ENCODE measurements around the gene CRYBG3.

CRYBG3 gene

GRCh38 chr3:97883736-97884135 lies 61.9 kb downstream of the CRYBG3 start:
- Histone ChIP-seq H3K27ac (ENCODE audit: low read length, poor library complexity, severe bottlenecking) (no peak overlapping the region), H3K36me3 (ENCODE audit: control insufficient read depth in 1 of 2, insufficient read depth in 2 of 2, low read depth in 1 of 2, low read length in 2 of 2) (peaks cover 0 to 29% of the 10 kb centered on the region in 2 experiments), H3K4me2 (ENCODE audit: low read length, poor library complexity, severe bottlenecking) (no peak overlapping the region), H3K79me1 (replicated peaks; ENCODE audit: low read length, poor library complexity, severe bottlenecking) (peaks cover 1% of the 10 kb centered on the region), H4K8ac (ENCODE audit: low read length) (no peak overlapping the region), H4K91ac (ENCODE audit: low read length) (no peak overlapping the region), H3K18ac (ENCODE audit: low read depth in 1 of 2, low read length in 2 of 2) (no peak overlapping the region), H2AFZ (ENCODE audit: low read depth, low read length) (no peak overlapping the region), H3K4me1 (ENCODE audit: control insufficient read depth, insufficient read depth, low read depth, low read length) (peaks cover 3% of the 10 kb centered on the region), H3K4ac (ENCODE audit: low read depth in 1 of 2, low read length in 2 of 2) (no peak overlapping the region), H2BK12ac (ENCODE audit: low read length in 2 of 2) (no peak overlapping the region), H2BK5ac (ENCODE audit: low read depth, low read length, poor library complexity, severe bottlenecking) (no peak overlapping the region), H2BK15ac (ENCODE audit: low read depth, poor library complexity, severe bottlenecking) (no peak overlapping the region), H3K9me3 (ENCODE audit: control insufficient read depth, low read length) (no peaks in the 10 kb centered on the region), H3K14ac (ENCODE audit: low read length in 2 of 2) (no peak overlapping the region), H3K27me3 (ENCODE audit: control insufficient read depth in 1 of 2, insufficient read depth in 1 of 2, low read length in 2 of 2) (no peaks in the 10 kb centered on the region), H2BK120ac (ENCODE audit: low read depth, low read length) (no peak overlapping the region), H3K4me3 (ENCODE audit: insufficient read depth in 1 of 2, low read depth in 1 of 2, low read length in 2 of 2) (no peak overlapping the region), H3K9ac (ENCODE audit: low read length) (no peak overlapping the region), H3K23ac (ENCODE audit: low read length in 2 of 2) (no peak overlapping the region), H2AK5ac (ENCODE audit: low read length, severe bottlenecking) (no peak overlapping the region)
- no peak for DNase-seq
- WGBS = no CpG with 5 or more reads among the region's 4 CpGs

- WGBS = no CpG with 5 or more reads among the region's 2 CpGs
- no peak overlapping the region for H4K8ac ChIP-seq (ENCODE audit: low read length)
- H2AK5ac ChIP-seq (ENCODE audit: low read length, severe bottlenecking) = no peak overlapping the region
- no peak overlapping the region for H4K91ac ChIP-seq (ENCODE audit: low read length)
- H3K27me3 ChIP-seq (ENCODE audit: control insufficient read depth in 1 of 2, insufficient read depth in 1 of 2, low read length in 2 of 2) = no peaks in the 10 kb centered on the region
- no peak overlapping the region for H3K18ac ChIP-seq (ENCODE audit: low read depth in 1 of 2, low read length in 2 of 2)
- DNase-seq = no peak
- H2BK5ac ChIP-seq (ENCODE audit: low read depth, low read length, poor library complexity, severe bottlenecking) = no peak overlapping the region
- no peak overlapping the region for H3K27ac ChIP-seq (ENCODE audit: low read length, poor library complexity, severe bottlenecking)
- H3K4me3 ChIP-seq (ENCODE audit: insufficient read depth in 1 of 2, low read depth in 1 of 2, low read length in 2 of 2) = no peak overlapping the region
- no peak overlapping the region for H3K23ac ChIP-seq (ENCODE audit: low read length in 2 of 2)
- no peak overlapping the region for H2BK120ac ChIP-seq (ENCODE audit: low read depth, low read length)
- no peak overlapping the region for H3K4ac ChIP-seq (ENCODE audit: low read depth in 1 of 2, low read length in 2 of 2)
- H3K9me3 ChIP-seq (ENCODE audit: control insufficient read depth, low read length) = no peaks in the 10 kb centered on the region
- no peak overlapping the region for H3K14ac ChIP-seq (ENCODE audit: low read length in 2 of 2)
- H2BK12ac ChIP-seq (ENCODE audit: low read length in 2 of 2) = no peak overlapping the region
- H3K4me1 ChIP-seq (ENCODE audit: control insufficient read depth, insufficient read depth, low read depth, low read length) = peaks cover 3% of the 10 kb centered on the region
- peaks cover 1% of the 10 kb centered on the region for H3K79me1 ChIP-seq (replicated peaks; ENCODE audit: low read length, poor library complexity, severe bottlenecking)
- no peak overlapping the region for H2AFZ ChIP-seq (ENCODE audit: low read depth, low read length)
- H3K4me2 ChIP-seq (ENCODE audit: low read length, poor library complexity, severe bottlenecking) = no peak overlapping the region
- H3K9ac ChIP-seq (ENCODE audit: low read length) = no peak overlapping the region
- H3K36me3 ChIP-seq (ENCODE audit: control insufficient read depth in 1 of 2, insufficient read depth in 2 of 2, low read depth in 1 of 2, low read length in 2 of 2) = peaks cover 0 to 38% of the 10 kb centered on the region in 2 experiments
- H2BK15ac ChIP-seq (ENCODE audit: low read depth, poor library complexity, severe bottlenecking) = no peak overlapping the region
These were observed 62.8 kb downstream of the CRYBG3 start for GRCh38 chr3:97884586-97885123.

DNA sequence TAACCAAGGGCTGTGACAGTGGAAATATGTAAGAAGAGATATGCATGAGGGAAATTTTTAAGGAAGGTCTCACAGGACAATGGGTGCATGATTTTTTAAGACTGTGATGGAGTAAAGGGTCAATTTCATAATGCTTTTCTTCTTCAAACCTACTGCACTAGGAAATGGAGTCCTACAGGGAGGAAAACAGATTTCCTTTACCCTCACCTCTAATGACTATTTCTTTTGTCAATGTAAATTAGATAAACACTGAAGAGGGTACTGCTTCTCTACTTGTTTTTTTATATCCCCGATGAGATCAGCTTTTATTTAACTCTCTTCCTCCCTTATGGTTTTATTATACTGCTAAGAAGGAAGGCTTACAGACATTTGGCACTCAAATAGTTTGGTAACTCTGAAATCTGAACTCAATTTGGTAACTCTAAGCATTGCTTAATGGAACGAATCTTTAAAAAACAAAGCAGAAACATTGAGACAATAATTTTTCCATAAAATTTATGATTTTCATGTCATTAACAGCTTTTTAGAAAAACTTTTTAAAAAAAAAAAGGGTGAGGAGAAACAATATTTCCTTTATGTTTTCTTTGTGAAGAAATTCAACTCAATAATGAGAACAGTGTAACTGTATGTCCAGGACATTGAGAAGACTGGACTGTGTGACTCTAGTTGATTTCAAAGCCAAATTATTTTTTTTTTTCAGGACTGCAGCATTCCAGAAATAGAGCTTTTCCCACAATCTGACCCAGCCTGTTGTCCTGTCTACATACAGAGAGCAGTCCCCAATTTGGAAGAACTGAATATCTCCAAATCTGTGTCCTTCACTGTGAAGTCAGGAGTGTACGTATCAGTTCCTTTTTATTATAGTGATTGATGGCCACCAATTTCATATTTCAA lies 64.4 kb downstream of the CRYBG3 start:
- Histone ChIP-seq H3K14ac (ENCODE audit: low read length in 2 of 2) (no peak overlapping the region), H2AFZ (ENCODE audit: low read depth, low read length) (no peak overlapping the region), H2BK5ac (ENCODE audit: low read depth, low read length, poor library complexity, severe bottlenecking) (no peak overlapping the region), H3K9ac (ENCODE audit: low read length) (no peak overlapping the region), H3K79me1 (replicated peaks; ENCODE audit: low read length, poor library complexity, severe bottlenecking) (peaks cover 1% of the 10 kb centered on the region), H3K4me3 (ENCODE audit: insufficient read depth in 1 of 2, low read depth in 1 of 2, low read length in 2 of 2) (no peak overlapping the region), H3K4me2 (ENCODE audit: low read length, poor library complexity, severe bottlenecking) (no peak overlapping the region), H3K23ac (ENCODE audit: low read length in 2 of 2) (no peak overlapping the region), H4K91ac (ENCODE audit: low read length) (no peak overlapping the region), H3K36me3 (ENCODE audit: control insufficient read depth in 1 of 2, insufficient read depth in 2 of 2, low read depth in 1 of 2, low read length in 2 of 2) (peaks cover 0 to 38% of the 10 kb centered on the region in 2 experiments), H3K9me3 (ENCODE audit: control insufficient read depth, low read length) (no peaks in the 10 kb centered on the region), H3K18ac (ENCODE audit: low read depth in 1 of 2, low read length in 2 of 2) (no peak overlapping the region), H3K4me1 (ENCODE audit: control insufficient read depth, insufficient read depth, low read depth, low read length) (peaks cover 3% of the 10 kb centered on the region), H2AK5ac (ENCODE audit: low read length, severe bottlenecking) (no peak overlapping the region), H2BK12ac (ENCODE audit: low read length in 2 of 2) (no peak overlapping the region), H3K27me3 (ENCODE audit: control insufficient read depth in 1 of 2, insufficient read depth in 1 of 2, low read length in 2 of 2) (no peaks in the 10 kb centered on the region), H2BK120ac (ENCODE audit: low read depth, low read length) (no peak overlapping the region), H2BK15ac (ENCODE audit: low read depth, poor library complexity, severe bottlenecking) (no peak overlapping the region), H4K8ac (ENCODE audit: low read length) (no peak overlapping the region), H3K27ac (ENCODE audit: low read length, poor library complexity, severe bottlenecking) (no peak overlapping the region), H3K4ac (ENCODE audit: low read depth in 1 of 2, low read length in 2 of 2) (no peak overlapping the region)
- DNase-seq = no peak
- no CpG with 5 or more reads among the region's 3 CpGs for WGBS

- H3K9ac ChIP-seq (ENCODE audit: low read length) = no peak overlapping the region
- H3K18ac ChIP-seq (ENCODE audit: low read depth in 1 of 2, low read length in 2 of 2) = no peak overlapping the region
- no peaks in the 10 kb centered on the region for H3K4me1 ChIP-seq (ENCODE audit: control insufficient read depth, insufficient read depth, low read depth, low read length)
- H4K91ac ChIP-seq (ENCODE audit: low read length) = no peak overlapping the region
- H3K4ac ChIP-seq (ENCODE audit: low read depth in 1 of 2, low read length in 2 of 2) = no peak overlapping the region
- WGBS = 92% methylated on average over 2 of the region's 3 CpGs
- DNase-seq = no peak
- no peak overlapping the region for H3K23ac ChIP-seq (ENCODE audit: low read length in 2 of 2)
- no peak overlapping the region for H3K4me2 ChIP-seq (ENCODE audit: low read length, poor library complexity, severe bottlenecking)
- H2BK12ac ChIP-seq (ENCODE audit: low read length in 2 of 2) = no peak overlapping the region
- no peak overlapping the region for H2AFZ ChIP-seq (ENCODE audit: low read depth, low read length)
- H3K9me3 ChIP-seq (ENCODE audit: control insufficient read depth, low read length) = no peaks in the 10 kb centered on the region
- H3K27me3 ChIP-seq (ENCODE audit: control insufficient read depth in 1 of 2, insufficient read depth in 1 of 2, low read length in 2 of 2) = no peaks in the 10 kb centered on the region
- peaks cover 0 to 46% of the 10 kb centered on the region in 2 experiments for H3K36me3 ChIP-seq (ENCODE audit: control insufficient read depth in 1 of 2, insufficient read depth in 2 of 2, low read depth in 1 of 2, low read length in 2 of 2)
- no peak overlapping the region for H3K4me3 ChIP-seq (ENCODE audit: insufficient read depth in 1 of 2, low read depth in 1 of 2, low read length in 2 of 2)
- H2BK5ac ChIP-seq (ENCODE audit: low read depth, low read length, poor library complexity, severe bottlenecking) = no peak overlapping the region
- peaks cover 1% of the 10 kb centered on the region for H3K79me1 ChIP-seq (replicated peaks; ENCODE audit: low read length, poor library complexity, severe bottlenecking)
- H2AK5ac ChIP-seq (ENCODE audit: low read length, severe bottlenecking) = no peak overlapping the region
- no peak overlapping the region for H2BK15ac ChIP-seq (ENCODE audit: low read depth, poor library complexity, severe bottlenecking)
- H3K14ac ChIP-seq (ENCODE audit: low read length in 2 of 2) = no peak overlapping the region
- H3K27ac ChIP-seq (ENCODE audit: low read length, poor library complexity, severe bottlenecking) = no peak overlapping the region
- H4K8ac ChIP-seq (ENCODE audit: low read length) = no peak overlapping the region
- no peak overlapping the region for H2BK120ac ChIP-seq (ENCODE audit: low read depth, low read length)
These were observed 68.0 kb downstream of the CRYBG3 start for GRCh38 chr3:97889814-97890213.
